ENCODE measurements around the gene ARHGAP5. TPM values are rescaled to one million over a fixed set of nuclear protein-coding genes. Genes with fewer than 3 reads are reported as not detected.

Gene ARHGAP5
- total and polyA plus RNA-seq, 2 experiments from 2014 or later = 22.1 to 72.6 TPM

- no peak for TF ChIP-seq CTCF (conservative IDR thresholded peaks at IDR 0.05; ENCODE audit: low read depth in 2 of 2)
- TF ChIP-seq STAT1 (IDR thresholded peaks at IDR 0.05; ENCODE audit: unreplicated experiment) = no peak
- TF ChIP-seq REST (IDR thresholded peaks at IDR 0.05; ENCODE audit: unreplicated experiment) = no peak
- no peak for TF ChIP-seq EZH2phosphoT487 (IDR thresholded peaks at IDR 0.05; ENCODE audit: unreplicated experiment)
- TF ChIP-seq ZNF331 (CRISPR knock-in tag; IDR thresholded peaks at IDR 0.05; ENCODE audit: low read depth) = no peak
These were observed 60.8 kb downstream of the ARHGAP5 start (continued) for GRCh38 chr14:32137892-32138291.

- H3K4me3 Mint-ChIP-seq = no peak overlapping the region
- no peaks in the 10 kb centered on the region for H4K20me1 ChIP-seq (replicated peaks; ENCODE audit: insufficient read depth)
- H3K27ac Mint-ChIP-seq = peak overlapping the region; percentile 47
- H3K27ac ChIP-seq (ENCODE audit: low read depth) = no peak overlapping the region
- peaks cover 70% of the 10 kb centered on the region for H3K79me2 ChIP-seq (replicated peaks; ENCODE audit: insufficient read depth)
- H3K4me2 ChIP-seq = no peak overlapping the region
- H3K9me3 Mint-ChIP-seq = peaks cover 11% of the 10 kb centered on the region
- H3K27me3 ChIP-seq (ENCODE audit: insufficient read depth) = no peaks in the 10 kb centered on the region
- H3K4me1 ChIP-seq (ENCODE audit: insufficient read depth) = 0 out of 2 replicates have a peak, but pooled peaks cover 2% of the 10 kb centered on the region
- H3K36me3 ChIP-seq (ENCODE audit: insufficient read depth) = 0 out of 2 replicates have a peak, but pooled peaks cover 3% of the 10 kb centered on the region
- no peak overlapping the region for H3K4me3 ChIP-seq
- H3F3A ChIP-seq (replicated peaks; ENCODE audit: low read depth) = no peaks in the 10 kb centered on the region
- H3K9me2 ChIP-seq (ENCODE audit: insufficient read depth) = no peaks in the 10 kb centered on the region
- DNase-seq (ENCODE audit: low spot score) (no peak), ATAC-seq (no peak)
- peaks cover 11% of the 10 kb centered on the region; the same call in 2 of the 3 replicates for H3K4me1 Mint-ChIP-seq
- no peaks in the 10 kb centered on the region for H3K27me3 Mint-ChIP-seq (ENCODE audit: insufficient read depth, low read depth, poor library complexity)
- H2AFZ ChIP-seq = no peak overlapping the region
- peaks cover 31% of the 10 kb centered on the region for H3K36me3 Mint-ChIP-seq (ENCODE audit: low read depth)
- TF ChIP-seq ZNF462 (CRISPR knock-in tag; IDR thresholded peaks at IDR 0.05) (no peak), CREB1 (CRISPR knock-in tag; IDR thresholded peaks at IDR 0.05; ENCODE audit: low read depth) (no peak), JUNB (IDR thresholded peaks at IDR 0.05; ENCODE audit: unreplicated experiment) (no peak), NANOG (IDR thresholded peaks at IDR 0.05; ENCODE audit: borderline replicate concordance) (no peak), STAT1 (IDR thresholded peaks at IDR 0.05; ENCODE audit: unreplicated experiment) (no peak), REST (IDR thresholded peaks at IDR 0.05; ENCODE audit: unreplicated experiment) (no peak), ZNF114 (CRISPR knock-in tag; IDR thresholded peaks at IDR 0.05) (no peak)
These were observed 65.2 kb downstream of the ARHGAP5 start for GRCh38 chr14:32142341-32142740.
